Smooth muscle cell of the brain vasculature (primary cell): ENCODE results near the gene MED12L.
"Not testable (repeated sequence)": the region's sequence is repeated elsewhere in the genome, so short reads cannot be mapped to it uniquely, and the experiment has no call there.

Experiments
- DNase-seq: peaks from one replicate; pipeline ENCODE4 v3.0.0-alpha.2; 2012; ENCODE audit warnings: low read depth, low spot score

MED12L gene, protein sequence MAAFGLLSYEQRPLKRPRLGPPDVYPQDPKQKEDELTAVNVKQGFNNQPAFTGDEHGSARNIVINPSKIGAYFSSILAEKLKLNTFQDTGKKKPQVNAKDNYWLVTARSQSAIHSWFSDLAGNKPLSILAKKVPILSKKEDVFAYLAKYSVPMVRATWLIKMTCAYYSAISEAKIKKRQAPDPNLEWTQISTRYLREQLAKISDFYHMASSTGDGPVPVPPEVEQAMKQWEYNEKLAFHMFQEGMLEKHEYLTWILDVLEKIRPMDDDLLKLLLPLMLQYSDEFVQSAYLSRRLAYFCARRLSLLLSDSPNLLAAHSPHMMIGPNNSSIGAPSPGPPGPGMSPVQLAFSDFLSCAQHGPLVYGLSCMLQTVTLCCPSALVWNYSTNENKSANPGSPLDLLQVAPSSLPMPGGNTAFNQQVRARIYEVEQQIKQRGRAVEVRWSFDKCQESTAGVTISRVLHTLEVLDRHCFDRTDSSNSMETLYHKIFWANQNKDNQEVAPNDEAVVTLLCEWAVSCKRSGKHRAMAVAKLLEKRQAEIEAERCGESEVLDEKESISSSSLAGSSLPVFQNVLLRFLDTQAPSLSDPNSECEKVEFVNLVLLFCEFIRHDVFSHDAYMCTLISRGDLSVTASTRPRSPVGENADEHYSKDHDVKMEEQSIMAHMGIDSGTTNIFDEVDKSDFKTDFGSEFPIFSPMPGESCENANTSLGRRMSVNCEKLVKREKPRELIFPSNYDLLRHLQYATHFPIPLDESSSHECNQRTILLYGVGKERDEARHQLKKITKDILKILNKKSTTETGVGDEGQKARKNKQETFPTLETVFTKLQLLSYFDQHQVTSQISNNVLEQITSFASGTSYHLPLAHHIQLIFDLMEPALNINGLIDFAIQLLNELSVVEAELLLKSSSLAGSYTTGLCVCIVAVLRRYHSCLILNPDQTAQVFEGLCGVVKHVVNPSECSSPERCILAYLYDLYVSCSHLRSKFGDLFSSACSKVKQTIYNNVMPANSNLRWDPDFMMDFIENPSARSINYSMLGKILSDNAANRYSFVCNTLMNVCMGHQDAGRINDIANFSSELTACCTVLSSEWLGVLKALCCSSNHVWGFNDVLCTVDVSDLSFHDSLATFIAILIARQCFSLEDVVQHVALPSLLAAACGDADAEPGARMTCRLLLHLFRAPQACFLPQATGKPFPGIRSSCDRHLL (N-terminal part only)

DNA sequence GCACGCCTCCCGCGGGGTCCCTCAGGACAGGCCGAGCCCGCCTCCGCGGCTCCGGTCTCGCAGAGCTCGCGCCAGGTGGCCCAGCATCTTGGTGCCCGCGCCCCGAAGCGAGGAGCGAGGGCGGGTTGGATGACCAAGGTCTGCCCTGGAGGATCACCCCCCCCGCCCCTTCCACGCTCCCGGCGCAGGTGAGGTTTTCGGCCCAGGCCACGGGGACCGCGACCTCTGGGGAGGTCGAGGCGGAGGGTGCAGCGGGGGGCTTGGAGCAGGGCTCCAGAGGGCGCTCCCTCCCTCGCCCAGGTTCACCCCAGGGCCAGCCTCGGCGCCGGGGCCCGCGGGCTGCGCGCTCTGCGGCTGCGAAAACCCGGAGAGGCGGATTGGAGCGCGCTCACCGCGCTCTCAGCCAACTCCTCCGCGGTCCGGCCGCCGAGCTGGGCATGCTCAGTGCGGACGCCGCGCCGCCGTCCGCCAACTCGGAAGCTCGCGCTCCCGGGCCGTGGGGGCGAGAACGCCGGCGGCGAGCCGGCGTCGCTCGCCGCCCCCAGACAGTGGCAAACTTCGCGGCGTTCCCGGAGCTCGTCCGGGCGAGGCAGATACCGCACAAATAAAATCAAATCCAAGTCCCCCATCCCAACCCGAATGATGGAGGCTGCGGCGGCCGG, at the start of gene MED12L:
TSS of gene MED12L (plus strand) at position 438 of the 662 bp plus-strand sequence. CDS start 1,263 bp downstream, outside the sequence.
- DNase-seq, result peak; percentile 23

DNA sequence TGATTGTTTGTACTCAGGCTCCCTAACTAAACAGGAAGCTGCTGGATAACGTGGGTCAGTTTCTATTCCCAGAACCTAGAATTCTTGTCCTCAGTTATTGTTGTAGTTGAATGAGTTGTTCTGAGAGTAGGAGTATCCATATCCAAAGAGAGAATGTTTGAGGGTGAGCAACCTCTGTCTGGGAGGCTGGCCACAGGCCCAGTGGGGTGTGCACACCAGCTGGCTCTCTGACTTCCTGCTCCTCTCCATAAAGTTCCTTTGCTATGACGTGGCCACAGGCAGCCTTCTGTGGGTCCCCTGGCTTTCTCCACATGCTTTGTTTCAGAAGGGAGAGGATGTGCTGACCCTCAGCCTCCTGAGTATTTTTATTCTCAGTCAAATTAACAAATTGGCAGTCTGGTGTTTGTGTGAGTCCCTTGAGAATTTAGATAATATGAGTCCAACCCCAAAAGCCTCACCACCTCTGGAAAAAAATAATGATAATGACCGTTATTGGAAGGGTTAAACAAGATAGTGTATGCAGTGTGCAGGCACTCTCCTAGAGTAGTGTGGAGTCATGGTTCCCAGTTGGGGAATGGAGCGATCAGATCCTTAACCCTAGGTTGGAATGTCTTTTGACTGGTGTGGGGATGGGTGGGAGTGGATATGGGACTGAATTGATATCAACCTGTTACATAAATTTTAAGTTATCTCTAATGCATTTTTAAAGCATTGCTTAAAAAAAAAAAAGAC, 47.6 kb upstream of the MED12L start:
- DNase-seq, result peak; percentile 93

DNA sequence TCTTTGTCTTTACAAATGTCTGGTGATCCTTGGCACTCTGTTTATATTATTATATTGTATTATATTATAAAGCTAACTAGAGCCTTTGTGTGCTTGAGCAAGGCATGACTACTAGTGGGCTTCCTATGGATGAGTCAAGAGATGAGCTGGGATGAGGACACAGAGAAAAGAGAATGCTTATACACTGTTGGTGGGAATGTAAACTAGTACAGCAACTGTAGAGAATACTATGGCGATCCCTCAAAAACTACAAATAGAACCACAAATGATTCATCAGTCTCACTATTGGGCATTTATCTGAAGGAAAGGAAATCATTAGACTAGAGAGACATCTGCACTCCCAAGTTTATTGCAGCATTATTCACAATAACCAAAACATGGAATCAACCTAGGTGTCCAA, 40.8 kb upstream of the MED12L start:
- no peak for DNase-seq

DNA sequence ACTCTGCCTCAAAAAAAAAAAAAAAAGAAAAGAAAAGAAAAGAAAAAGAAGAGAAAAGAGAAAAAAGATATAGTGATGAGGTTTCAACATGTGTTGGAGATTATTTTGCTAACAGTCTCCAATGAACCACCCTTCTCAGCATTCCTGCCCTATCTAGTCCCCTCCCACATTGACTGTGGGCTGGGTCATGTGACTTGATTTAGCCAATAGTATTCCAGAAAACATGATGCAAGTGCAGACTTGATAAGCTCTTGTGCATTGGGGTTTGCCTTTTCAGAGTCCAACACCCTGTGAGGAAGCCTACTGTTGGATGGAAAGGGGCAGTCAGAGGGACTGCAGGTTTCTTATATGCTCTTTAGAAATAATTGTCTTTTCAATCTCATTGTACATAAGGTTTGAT, 37.8 kb upstream of the MED12L start:
- no peak for DNase-seq

DNA sequence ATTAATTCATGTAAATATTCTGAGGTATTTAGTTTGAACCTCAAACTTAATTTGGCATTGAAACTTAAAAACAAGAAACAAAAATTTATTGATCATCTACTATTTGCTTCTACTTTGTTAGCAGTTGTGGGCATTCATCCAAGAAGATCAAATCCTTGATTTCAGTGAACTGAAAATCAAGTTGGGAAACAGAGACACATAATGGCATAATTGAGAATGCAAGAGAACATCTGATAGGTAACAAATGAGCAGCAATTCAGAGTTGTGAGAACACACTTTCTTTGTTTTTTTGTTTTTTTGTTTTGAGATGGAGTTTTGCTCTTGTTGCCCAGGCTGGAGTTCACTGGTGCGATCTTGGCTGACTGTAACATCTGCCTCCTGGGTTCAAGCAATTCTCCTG, 33.9 kb upstream of the MED12L start:
- DNase-seq, result no peak

DNA sequence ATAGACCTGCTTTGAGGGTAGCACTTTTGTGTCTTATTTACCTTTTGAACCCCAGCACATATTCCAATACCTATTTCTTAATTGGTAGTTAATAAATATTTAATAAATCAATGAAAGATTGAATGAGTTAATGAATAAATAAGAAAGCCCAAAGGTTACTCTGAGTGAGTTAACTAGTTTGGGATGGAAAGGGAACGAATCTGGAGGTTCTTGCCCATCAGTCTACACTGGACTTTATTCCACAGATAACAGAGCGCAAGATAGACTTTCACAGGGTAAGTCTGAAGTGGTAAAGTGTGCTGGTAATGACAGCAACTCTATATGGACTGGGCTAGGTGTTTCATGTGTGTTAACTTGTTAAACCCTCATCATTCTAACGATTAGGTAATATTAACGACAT, 33.1 kb upstream of the MED12L start:
- no peak for DNase-seq

DNA sequence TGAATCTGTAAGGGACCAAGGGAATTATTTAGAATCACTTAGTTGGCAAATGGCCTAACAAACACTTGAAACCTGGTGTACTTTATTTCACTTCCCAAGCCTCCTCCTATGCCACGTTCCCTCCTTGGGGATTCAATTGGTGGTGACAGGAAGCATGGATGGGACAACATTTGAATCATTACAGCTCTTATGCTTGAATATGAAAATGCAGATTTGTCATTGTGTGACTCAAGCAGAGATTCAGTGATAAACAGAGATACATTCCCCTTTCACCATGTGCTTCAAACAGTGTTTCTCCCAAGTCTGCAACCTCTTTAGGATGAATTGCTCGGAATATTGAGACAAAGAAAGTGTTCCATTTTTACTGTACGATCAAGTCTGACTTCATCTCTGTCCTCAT, 32.7 kb upstream of the MED12L start:
- no peak for DNase-seq

DNA sequence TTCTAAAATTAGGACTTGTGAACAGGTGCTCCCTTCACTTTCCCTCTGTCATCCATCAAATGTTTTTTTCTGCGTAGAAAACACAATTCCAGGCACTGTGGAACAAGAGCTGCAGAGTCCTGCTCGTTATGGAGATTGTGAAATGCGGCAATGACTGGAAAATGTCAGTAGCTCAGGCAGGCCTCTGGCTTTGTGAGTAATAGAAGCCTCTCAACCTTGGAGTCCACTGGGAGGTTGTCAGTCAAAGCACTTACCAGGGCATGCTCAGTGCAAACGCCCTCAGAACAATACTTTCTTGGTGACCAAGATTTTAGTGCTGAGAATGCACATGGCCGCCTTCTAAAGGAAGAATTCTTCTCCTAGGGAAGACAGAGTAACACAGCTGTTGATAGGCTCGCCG, 26.7 kb upstream of the MED12L start:
- DNase-seq, result no peak

DNA sequence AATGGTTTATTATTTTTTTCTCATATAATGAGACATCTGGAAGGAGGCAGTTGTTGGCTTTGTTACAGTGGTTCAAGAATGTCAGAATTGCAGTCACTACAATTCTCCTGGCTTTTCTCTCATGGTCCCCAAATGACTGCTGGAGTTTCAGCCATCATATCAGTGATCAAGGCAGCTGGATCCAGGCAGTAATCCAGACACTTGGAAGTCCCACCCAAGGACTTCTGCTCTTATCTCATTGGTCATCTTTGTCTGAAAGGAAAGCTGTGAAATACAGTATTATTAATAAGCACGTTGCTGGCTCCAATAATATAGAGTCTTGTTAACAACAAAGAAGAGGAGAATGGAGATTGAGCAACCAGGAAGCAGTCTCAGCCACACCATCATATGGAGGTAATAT, 22.9 kb upstream of the MED12L start:
- DNase-seq, result no peak

DNA sequence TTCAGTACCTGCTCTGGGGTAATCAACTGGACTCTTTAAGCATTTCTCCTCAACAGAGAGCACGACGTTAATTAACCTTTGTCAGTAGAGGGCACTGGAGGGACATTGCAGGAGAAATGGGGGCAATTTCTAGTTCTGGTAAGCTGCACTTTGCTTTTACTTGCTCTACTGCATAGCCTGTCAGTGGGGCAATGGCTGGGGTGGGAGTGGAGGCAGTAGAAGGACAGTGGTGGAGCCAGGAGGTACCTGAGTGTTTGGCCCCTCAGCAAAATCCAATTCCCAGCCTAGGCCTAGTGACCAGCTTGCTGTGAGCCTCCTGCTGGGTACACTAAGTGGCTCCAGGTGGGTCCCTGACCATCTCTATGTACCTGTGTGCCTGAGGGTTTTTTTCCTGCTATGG, 18.3 kb upstream of the MED12L start:
- no peak for DNase-seq

DNA sequence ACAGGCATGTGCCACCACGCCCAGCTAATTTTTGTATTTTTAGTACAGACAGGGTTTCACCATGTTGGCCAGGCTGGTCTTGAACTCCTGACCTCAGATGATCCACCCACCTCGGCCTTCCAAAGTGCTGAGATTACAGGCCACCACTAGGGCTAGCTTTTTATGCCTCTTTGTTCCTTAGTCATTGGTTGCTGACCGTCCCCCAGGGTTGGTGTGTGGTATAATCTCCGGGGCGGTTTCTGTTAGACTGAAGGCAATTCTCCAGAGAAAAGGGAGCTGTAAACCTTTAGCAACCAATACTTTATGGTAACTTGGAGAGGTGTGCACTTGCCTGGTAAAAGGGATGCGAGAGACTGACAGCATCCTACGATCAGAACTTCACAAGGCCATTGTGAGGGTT, 12.6 kb upstream of the MED12L start:
- not testable (repeated sequence) for DNase-seq

DNA sequence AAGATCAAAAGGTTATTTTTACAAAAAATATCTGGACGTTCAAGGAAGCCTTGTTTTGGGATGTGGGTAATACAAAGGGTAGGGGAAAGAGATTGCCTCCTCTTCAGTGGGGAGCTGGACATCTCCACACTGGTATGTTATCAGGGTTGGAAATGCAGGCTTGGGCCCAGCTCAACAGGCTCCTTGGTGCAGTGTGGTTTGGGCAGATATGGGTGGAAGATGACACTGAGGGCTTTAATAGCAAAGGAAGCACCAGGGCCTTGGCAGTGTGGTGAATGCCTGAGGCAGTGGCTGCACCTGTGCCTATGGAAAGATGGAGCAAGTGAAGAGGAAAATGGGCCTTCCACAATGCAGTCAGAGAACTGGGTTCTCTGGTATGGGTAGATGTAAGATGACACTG, 11.2 kb upstream of the MED12L start:
- no peak for DNase-seq

DNA sequence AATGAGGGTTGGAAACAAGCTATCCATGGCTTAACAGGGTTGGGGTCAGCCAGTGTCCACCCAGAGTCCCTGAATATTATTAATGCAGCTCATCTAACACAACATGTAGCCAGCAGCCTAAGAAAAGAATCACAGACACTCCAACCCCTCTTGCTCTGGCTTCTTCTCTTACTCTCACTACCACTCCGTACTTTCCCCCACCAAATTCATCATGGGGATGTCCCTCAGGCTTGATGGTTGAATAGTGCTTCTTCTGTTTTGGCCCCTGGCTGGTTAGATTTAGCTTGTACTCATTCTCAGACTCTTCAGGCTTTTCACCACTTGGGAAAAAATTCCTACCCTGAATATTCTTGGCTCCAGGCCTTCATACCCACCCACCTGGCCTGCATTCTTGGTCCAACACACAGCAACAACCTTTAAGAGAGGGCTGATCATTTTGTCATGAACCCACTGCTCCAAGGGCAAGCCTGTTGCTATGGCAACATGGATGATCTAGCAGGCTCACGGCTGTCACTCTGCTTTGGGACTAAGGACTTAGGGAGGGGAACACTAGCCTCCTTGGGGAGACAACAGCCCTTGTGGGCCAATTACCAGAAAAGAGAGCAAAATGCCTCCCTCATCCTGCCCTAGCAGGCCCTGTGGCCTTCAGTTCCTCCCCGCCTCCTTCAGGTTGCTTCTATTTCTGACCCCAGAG, 9.4 kb upstream of the MED12L start:
- DNase-seq, result no peak

DNA sequence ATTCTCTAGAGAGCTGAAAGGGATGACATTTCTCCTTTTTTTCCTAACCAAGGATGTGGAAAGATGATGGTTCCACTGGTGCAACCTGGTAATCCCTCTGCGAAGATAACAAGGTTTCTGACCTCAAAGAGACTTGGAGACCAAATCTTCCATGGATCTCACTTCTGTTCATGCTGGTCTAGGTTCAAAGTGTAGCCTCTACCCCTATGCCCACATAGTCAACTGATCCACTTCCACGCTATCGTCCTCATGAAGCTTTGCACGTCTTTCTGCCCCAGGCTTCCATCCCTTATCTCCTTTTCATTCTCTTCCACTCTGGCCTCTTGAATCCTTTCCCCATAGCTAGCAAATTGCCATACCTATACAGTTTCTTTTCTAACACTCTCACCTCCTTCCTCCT, 8.8 kb upstream of the MED12L start:
- DNase-seq, result no peak

DNA sequence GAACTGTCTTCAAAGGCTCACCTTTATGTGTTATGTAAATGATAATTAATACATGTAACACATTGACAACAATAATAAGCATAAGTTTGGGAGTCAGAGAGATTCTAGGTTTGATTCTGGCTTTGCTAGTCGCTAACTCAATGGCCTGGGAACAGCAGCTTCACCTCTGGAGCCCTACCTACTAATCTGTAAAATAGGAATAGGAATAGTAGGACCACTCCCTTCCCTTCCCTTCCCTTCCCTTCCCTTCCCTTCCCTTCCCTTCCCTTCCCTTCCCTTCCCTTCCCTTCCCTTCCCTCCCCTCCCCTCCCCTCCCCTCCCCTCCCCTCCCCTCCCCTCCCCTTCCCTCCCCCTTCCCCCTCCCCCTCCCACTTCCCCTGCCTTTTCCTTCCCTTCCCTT, 4.4 kb upstream of the MED12L start:
- not testable (repeated sequence) for DNase-seq

DNA sequence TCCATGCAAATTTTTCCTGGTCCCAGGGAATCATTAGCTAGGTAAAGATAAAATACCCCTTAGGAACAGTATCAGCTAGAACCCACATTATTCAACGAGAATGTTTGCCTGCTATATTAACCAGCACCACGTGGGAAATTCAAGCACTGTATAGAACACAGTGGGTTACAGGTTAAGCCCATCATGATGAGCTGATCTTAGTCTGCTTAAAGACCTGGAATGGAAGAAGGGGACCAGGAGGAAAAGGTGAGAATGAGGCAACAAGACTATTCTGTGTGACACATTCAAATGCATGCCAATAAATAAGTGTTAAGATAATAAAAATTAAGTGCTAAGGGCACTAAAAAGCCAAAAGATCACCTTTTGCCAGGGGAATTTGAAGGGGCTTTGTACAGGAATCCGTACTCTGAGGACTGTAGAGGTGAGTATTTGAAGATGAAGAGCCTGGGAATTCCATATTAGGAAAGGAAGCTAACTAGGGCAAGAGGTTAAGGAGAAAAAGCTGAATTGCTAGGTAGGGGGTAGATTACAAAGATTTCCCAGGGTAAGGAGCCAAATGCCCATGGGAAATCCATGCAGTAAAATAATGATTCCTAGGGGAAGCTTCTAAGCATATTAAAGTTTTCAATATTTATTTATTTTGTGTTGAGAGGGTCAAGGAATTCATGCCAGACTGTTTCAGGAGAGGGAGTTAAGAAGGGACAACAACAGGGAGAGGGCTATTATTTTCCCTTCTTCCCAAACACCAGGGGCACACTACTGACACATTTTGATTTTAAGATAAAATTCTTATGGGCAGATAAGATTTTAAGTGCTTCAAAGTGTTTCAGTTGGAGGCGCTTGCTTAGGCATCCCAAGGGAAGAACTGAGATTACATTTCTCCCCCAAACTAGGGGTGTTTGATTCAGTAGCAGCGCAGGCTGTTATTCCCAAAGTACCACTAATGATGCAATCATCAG, 2.3 kb upstream of the MED12L start:
- DNase-seq, result no peak

DNA sequence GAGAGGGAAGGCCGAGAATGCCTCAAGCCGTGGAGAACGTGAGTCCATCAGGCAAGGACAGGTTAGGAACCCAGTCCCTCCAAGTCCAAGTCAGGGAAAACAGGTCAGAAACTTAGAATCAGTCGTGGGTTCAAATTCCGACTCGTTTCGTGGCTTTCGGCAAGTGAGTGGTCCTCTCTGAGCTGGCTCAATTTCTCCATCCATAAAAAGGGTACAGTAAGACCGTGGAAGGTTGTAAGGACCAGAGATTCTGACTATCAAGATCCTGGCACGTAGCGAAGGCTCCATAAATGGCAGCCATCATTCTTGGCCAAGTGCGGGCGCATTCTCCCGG, 604 bp upstream of the MED12L start:
- DNase-seq, result no peak

DNA sequence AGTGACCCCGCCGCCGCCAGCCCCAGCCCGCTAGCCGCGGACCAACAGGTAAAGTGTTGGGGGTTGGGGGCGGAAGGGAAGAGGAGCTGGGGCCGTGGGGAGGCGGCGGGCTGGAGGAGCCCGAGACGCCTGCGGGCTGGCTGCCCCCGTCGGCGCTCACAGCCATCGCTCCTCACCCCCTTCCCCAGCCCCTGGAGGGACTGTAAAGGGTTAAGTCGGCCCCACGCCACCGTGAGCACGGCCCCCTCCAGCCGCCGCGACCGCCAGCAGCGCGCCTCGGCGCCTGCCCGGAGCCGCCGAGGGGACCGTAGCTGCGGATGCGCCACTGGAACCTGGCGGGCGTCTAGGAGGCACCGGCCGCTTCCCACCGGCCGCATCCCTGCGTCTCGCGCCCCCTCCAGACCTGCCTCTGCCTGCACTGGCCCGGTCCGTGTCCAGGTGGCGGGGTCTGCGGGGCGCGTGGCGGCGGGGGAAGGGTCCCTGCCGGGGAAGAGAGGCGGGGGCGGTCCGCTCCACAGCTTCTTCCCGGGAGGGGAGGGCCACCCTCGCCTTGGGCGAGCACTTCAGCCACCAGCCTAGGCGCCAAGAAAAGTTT, 522 bp downstream of the MED12L start:
- no peak for DNase-seq
